SK-N-MC (cell line): ENCODE measurements around the gene LRPAP1.
"Not testable (repeated sequence)": the region's sequence is repeated elsewhere in the genome, so short reads cannot be mapped to it uniquely, and the experiment has no call there.

Experiments
- DNase-seq: peaks from one replicate; pipeline ENCODE4 v3.0.0-alpha.2; 2011; ENCODE audit warnings: low read depth, low spot score
- H3K27ac ChIP-seq: fragments of 200-600 bp; sonication (generic); 2 replicates; pipeline ENCODE4 v1.5.1; 2016; ENCODE audit warnings: mixed run types
- H3K36me3 ChIP-seq: fragments of 200-600 bp; sonication (generic); 2 replicates; pipeline ENCODE4 v1.6.1; 2017; ENCODE audit warnings: antibody characterized with exemption, low read length, mixed read lengths; ENCODE audit not compliant: insufficient read depth
- H3K4me3 ChIP-seq: fragments of 200-600 bp; sonication (generic); 2 replicates; pipeline ENCODE4 v1.5.1; 2016
- H3K9ac ChIP-seq: fragments of 200-600 bp; sonication (generic); 2 replicates; pipeline ENCODE4 v1.8.0; 2017; ENCODE audit warnings: mixed run types, mixed read lengths; ENCODE audit not compliant: insufficient read length
- H3K9me3 ChIP-seq: fragments of 200-600 bp; sonication (generic); 2 replicates; pipeline ENCODE4 v1.6.1; 2017; ENCODE audit warnings: low read depth, mild to moderate bottlenecking, antibody characterized with exemption, low read length, moderate library complexity, mixed read lengths
- EZH2 ChIP-seq: fragments of 200-600 bp; sonication (generic); IDR thresholded peaks from one replicate; pipeline ENCODE4 v1.6.1; 2017; ENCODE audit warnings: antibody characterized with exemption
- FOXP2 ChIP-seq: optimal IDR thresholded peaks from 2 replicates; pipeline ENCODE3; 2011; ENCODE audit warnings: mild to moderate bottlenecking, moderate library complexity; ENCODE audit not compliant: insufficient read depth; ENCODE audit errors: extremely low read length, control extremely low read depth
- POLR2AphosphoS5 ChIP-seq: IDR thresholded peaks from 2 replicates; pipeline ENCODE4 v1.6.1; 2012; ENCODE audit warnings: mild to moderate bottlenecking, low read depth, low read length, borderline replicate concordance

Gene LRPAP1

GRCh38 chr4:3461515-3462291, 70.5 kb downstream of the LRPAP1 start:
- no peak overlapping the region for H3K27ac ChIP-seq
- no peak for DNase-seq
- no peak overlapping the region for H3K9ac ChIP-seq

GRCh38 chr4:3460926-3461325, 71.3 kb downstream of the LRPAP1 start:
- Histone ChIP-seq H3K9ac (no peak overlapping the region), H3K4me3 (no peak overlapping the region), H3K36me3 (no peaks in the 10 kb centered on the region), H3K27ac (no peak overlapping the region), H3K9me3 (no peaks in the 10 kb centered on the region)
- TF ChIP-seq POLR2AphosphoS5 (no peak), EZH2 (no peak), FOXP2 (no peak)
- DNase-seq, result no peak

More at GRCh38 chr4:3461515-3462291, 70.5 kb downstream of the LRPAP1 start:
- Histone ChIP-seq H3K36me3 (no peaks in the 10 kb centered on the region), H3K4me3 (no peak overlapping the region), H3K9me3 (no peaks in the 10 kb centered on the region)
- TF ChIP-seq FOXP2 (no peak), EZH2 (no peak)

GRCh38 chr4:3459156-3459555, 73.1 kb downstream of the LRPAP1 start:
- not testable (repeated sequence) for H3K9me3 ChIP-seq, DNase-seq

GRCh38 chr4:3458371-3458770, 73.9 kb downstream of the LRPAP1 start:
- no peaks in the 10 kb centered on the region for H3K36me3 ChIP-seq
- no peak for DNase-seq
- no peak overlapping the region for H3K4me3 ChIP-seq
- no peaks in the 10 kb centered on the region for H3K9me3 ChIP-seq
- H3K9ac ChIP-seq, result no peak overlapping the region
- H3K27ac ChIP-seq, result no peak overlapping the region
- TF ChIP-seq FOXP2 (no peak), EZH2 (no peak), POLR2AphosphoS5 (no peak)

More at GRCh38 chr4:3459156-3459555, 73.1 kb downstream of the LRPAP1 start:
- H3K9ac ChIP-seq, H3K36me3 ChIP-seq, H3K4me3 ChIP-seq, H3K27ac ChIP-seq: not testable (repeated sequence)

- not testable (repeated sequence) for H3K9me3 ChIP-seq, H3K4me3 ChIP-seq
Measured at GRCh38 chr4:3455596-3455995, 76.6 kb downstream of the LRPAP1 start.

More at GRCh38 chr4:3455596-3455995, 76.6 kb downstream of the LRPAP1 start:
- H3K9ac ChIP-seq, H3K27ac ChIP-seq, H3K36me3 ChIP-seq, DNase-seq: not testable (repeated sequence)
